IPS-18a (cell line): ENCODE data around the gene HPN.

Experiments
- H3K27ac ChIP-seq: one replicate; pipeline ENCODE4 v1.5.1; 2013; ENCODE audit warnings: low read length
- H3K27me3 ChIP-seq: one replicate; pipeline ENCODE4 v1.6.1; 2013; ENCODE audit warnings: mild to moderate bottlenecking, low read length; ENCODE audit not compliant: control insufficient read depth, insufficient read depth
- H3K36me3 ChIP-seq: one replicate; pipeline ENCODE4 v1.6.1; 2013; ENCODE audit warnings: low read depth, low read length; ENCODE audit not compliant: control insufficient read depth
- H3K4me1 ChIP-seq: one replicate; pipeline ENCODE4 v1.6.1; 2013; ENCODE audit warnings: low read depth, low read length; ENCODE audit not compliant: control insufficient read depth
- H3K4me3 ChIP-seq: one replicate; pipeline ENCODE4 v1.5.1; 2013; ENCODE audit warnings: low read length
- H3K9ac ChIP-seq: one replicate; pipeline ENCODE4 v1.6.1; 2013; ENCODE audit warnings: mild to moderate bottlenecking, low read length, moderate library complexity
- H3K9me3 ChIP-seq: one replicate; pipeline ENCODE4 v1.6.1; 2013; ENCODE audit warnings: low read depth, low read length; ENCODE audit not compliant: control insufficient read depth

Gene HPN

GRCh38 chr19:35083691-35084508 lies 42.4 kb downstream of the HPN start:
- Histone ChIP-seq H3K9me3 (no peaks in the 10 kb centered on the region), H3K4me1 (no peaks in the 10 kb centered on the region), H3K9ac (no peak overlapping the region), H3K4me3 (no peak overlapping the region), H3K27me3 (no peaks in the 10 kb centered on the region), H3K36me3 (no peaks in the 10 kb centered on the region), H3K27ac (no peak overlapping the region)

- no peak overlapping the region for H3K27ac ChIP-seq
- H3K36me3 ChIP-seq: no peaks in the 10 kb centered on the region
- H3K9me3 ChIP-seq: no peaks in the 10 kb centered on the region
- H3K4me1 ChIP-seq: no peaks in the 10 kb centered on the region
- no peak overlapping the region for H3K9ac ChIP-seq
- H3K4me3 ChIP-seq: no peak overlapping the region
- no peaks in the 10 kb centered on the region for H3K27me3 ChIP-seq
These were observed 42.9 kb downstream of the HPN start for GRCh38 chr19:35084509-35084762.

GRCh38 chr19:35085947-35086346 lies 44.4 kb downstream of the HPN start:
- H3K4me3 ChIP-seq: no peak overlapping the region
- H3K27ac ChIP-seq: no peak overlapping the region
- peaks cover 3% of the 10 kb centered on the region for H3K27me3 ChIP-seq
- no peaks in the 10 kb centered on the region for H3K9me3 ChIP-seq
- H3K9ac ChIP-seq: no peak overlapping the region
- no peaks in the 10 kb centered on the region for H3K4me1 ChIP-seq
- H3K36me3 ChIP-seq: no peaks in the 10 kb centered on the region

GRCh38 chr19:35086455-35086854 lies 44.9 kb downstream of the HPN start:
- Histone ChIP-seq H3K9me3 (no peaks in the 10 kb centered on the region), H3K27ac (no peak overlapping the region), H3K36me3 (no peaks in the 10 kb centered on the region), H3K4me3 (no peak overlapping the region), H3K4me1 (no peaks in the 10 kb centered on the region), H3K27me3 (peaks cover 7% of the 10 kb centered on the region), H3K9ac (no peak overlapping the region)

DNA sequence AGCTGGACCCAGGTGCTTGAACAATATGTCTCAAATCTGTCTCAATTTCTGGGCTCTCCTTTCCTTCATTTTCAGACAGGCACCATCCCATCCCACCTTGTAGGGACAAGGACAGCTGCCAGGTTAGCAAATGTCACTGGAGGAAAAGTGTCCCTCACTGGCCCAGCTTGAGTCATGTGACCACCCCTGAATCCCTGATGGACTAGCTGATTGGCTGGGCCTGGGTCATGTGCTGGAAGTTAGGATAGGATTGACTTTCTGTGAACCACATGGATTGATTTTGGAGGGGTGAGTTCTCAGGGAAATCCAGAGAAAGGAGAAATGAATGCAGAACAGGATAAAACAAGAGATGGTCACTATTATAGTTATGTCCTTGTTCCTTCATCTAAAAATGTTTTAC lies 45.9 kb downstream of the HPN start:
- H3K4me3 ChIP-seq: no peak overlapping the region
- peaks cover 7% of the 10 kb centered on the region for H3K27me3 ChIP-seq
- H3K4me1 ChIP-seq: no peaks in the 10 kb centered on the region
- H3K36me3 ChIP-seq: no peaks in the 10 kb centered on the region
- H3K27ac ChIP-seq: no peak overlapping the region
- H3K9ac ChIP-seq: no peak overlapping the region
- H3K9me3 ChIP-seq: no peaks in the 10 kb centered on the region

GRCh38 chr19:35088131-35088913 lies 46.8 kb downstream of the HPN start:
- no peak overlapping the region for H3K4me3 ChIP-seq
- H3K9me3 ChIP-seq: no peaks in the 10 kb centered on the region
- no peaks in the 10 kb centered on the region for H3K36me3 ChIP-seq
- H3K27me3 ChIP-seq: peaks cover 7% of the 10 kb centered on the region
- H3K27ac ChIP-seq: no peak overlapping the region
- H3K4me1 ChIP-seq: no peaks in the 10 kb centered on the region
- no peak overlapping the region for H3K9ac ChIP-seq

GRCh38 chr19:35089554-35089953 lies 48.0 kb downstream of the HPN start:
- H3K4me3 ChIP-seq: no peak overlapping the region
- no peak overlapping the region for H3K27ac ChIP-seq
- no peak overlapping the region for H3K9ac ChIP-seq
- peaks cover 7% of the 10 kb centered on the region for H3K27me3 ChIP-seq
- H3K4me1 ChIP-seq: no peaks in the 10 kb centered on the region
- H3K9me3 ChIP-seq: no peaks in the 10 kb centered on the region
- no peaks in the 10 kb centered on the region for H3K36me3 ChIP-seq

DNA sequence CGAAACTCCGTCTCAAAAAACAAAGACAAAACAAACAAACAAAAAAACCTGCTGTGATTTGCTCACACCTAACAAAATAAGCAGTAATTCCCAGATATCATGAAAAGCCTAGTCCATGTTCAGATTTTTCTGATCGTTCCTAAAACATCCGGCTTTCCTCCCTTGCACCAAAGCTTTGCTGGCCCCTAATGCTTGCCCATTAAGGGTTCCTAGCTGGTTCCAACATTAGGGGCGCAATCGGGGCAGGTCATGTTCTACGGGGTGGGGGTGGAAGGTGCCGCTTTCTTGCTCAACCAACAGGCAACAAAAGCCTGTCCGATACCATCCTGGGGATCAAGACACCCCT lies 48.6 kb downstream of the HPN start:
- Histone ChIP-seq H3K27me3 (peaks cover 7% of the 10 kb centered on the region), H3K4me1 (no peaks in the 10 kb centered on the region), H3K36me3 (no peaks in the 10 kb centered on the region), H3K4me3 (peak overlapping the region; percentile 31), H3K9me3 (no peaks in the 10 kb centered on the region), H3K27ac (no peak overlapping the region), H3K9ac (no peak overlapping the region)

DNA sequence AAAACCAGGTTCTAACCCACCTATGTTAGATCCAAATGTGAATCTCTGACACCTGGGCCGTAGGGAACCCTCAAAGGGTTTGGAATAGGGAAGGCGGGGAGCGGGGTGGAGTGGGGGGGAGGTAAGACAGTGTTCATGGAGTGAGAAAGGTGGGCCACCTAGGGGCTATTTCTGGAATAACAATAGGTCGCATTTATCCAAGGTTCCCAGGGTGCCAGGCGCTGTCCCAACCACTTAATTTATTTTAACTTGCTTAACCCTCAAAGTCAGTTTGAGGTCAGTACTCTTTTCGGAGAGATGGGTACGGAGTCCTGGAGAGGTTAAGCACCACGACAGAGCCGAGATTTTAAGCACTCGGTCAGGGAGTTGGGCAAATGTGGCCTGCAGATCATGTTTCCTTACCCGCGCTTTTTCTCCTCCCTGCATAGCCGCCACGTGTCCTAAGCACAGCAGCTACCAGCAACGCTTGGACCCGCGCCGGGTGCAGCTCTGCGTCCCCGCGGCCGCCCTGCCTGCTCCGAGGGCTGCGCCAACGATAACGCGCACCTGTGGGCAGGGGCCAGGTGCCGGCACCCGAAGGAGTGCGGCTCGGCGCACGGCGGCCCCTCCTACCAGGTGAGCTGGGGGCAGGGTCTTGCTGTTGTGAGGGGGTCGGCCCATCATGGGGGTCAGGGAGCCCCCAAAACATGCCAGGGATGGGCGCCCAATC lies 49.1 kb downstream of the HPN start:
- Histone ChIP-seq H3K9me3 (no peaks in the 10 kb centered on the region), H3K4me3 (peak overlapping the region; percentile 31), H3K27ac (no peak overlapping the region), H3K9ac (peak overlapping the region; percentile 8), H3K4me1 (no peaks in the 10 kb centered on the region), H3K36me3 (no peaks in the 10 kb centered on the region), H3K27me3 (peaks cover 7% of the 10 kb centered on the region)

DNA sequence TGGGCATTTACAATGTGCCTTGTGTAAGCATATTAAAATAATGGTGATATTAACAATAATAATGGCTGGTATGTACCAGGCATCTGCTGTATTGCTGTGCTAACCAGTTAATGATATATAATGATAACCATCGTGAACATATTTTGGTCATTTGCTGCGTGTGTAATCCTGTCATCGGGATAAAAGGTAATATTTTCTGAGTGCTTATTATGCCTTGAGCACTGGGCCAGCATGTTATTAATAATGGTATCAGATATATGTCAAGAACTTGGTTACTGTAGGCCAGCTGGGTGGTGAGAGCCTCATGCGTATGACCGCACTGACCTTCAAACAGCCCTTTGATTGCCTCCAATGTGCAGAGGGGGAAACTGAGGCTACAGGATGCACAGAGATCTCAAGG lies 51.9 kb downstream of the HPN start:
- Histone ChIP-seq H3K27ac (no peak overlapping the region), H3K36me3 (no peaks in the 10 kb centered on the region), H3K4me1 (no peaks in the 10 kb centered on the region), H3K9me3 (no peaks in the 10 kb centered on the region), H3K9ac (no peak overlapping the region), H3K4me3 (no peak overlapping the region), H3K27me3 (peaks cover 7% of the 10 kb centered on the region)

GRCh38 chr19:35093941-35094647 lies 52.6 kb downstream of the HPN start:
- Histone ChIP-seq H3K9ac (no peak overlapping the region), H3K36me3 (no peaks in the 10 kb centered on the region), H3K27me3 (peaks cover 7% of the 10 kb centered on the region), H3K27ac (no peak overlapping the region), H3K9me3 (no peaks in the 10 kb centered on the region), H3K4me3 (no peak overlapping the region), H3K4me1 (no peaks in the 10 kb centered on the region)
